Fibroblast of lung (primary cell): ENCODE measurements around the gene SLC7A6. TPM values are rescaled to one million over a fixed set of nuclear protein-coding genes. Genes with fewer than 3 reads are reported as not detected.

Experiments used
- DNase-seq, 2 donors: peaks; one replicate each; pipeline versions ENCODE4 v3.0.0 to v3.0.0-alpha.2; 2010; ENCODE audit warnings: low read depth in 2 of 2
- H2AFZ ChIP-seq: 2 replicates; pipeline ENCODE4 v1.5.1; 2012; ENCODE audit warnings: low read length, control low read depth, inconsistent platforms
- H3K27ac ChIP-seq: 2 replicates; pipeline ENCODE4 v1.5.1; 2011; ENCODE audit warnings: low read length, control low read depth; ENCODE audit not compliant: insufficient read depth
- H3K27me3 ChIP-seq: 2 replicates; pipeline ENCODE4 v1.5.1; 2011; ENCODE audit warnings: mild to moderate bottlenecking, low read length; ENCODE audit not compliant: control insufficient read depth, insufficient read depth
- H3K36me3 ChIP-seq: 2 replicates; pipeline ENCODE4 v1.5.1; 2011; ENCODE audit warnings: low read length; ENCODE audit not compliant: control insufficient read depth, insufficient read depth
- H3K4me1 ChIP-seq: 2 replicates; pipeline ENCODE4 v1.5.1; 2011; ENCODE audit warnings: low read length; ENCODE audit not compliant: control insufficient read depth, insufficient read depth; ENCODE audit errors: extremely low read depth
- H3K4me2 ChIP-seq: 2 replicates; pipeline ENCODE4 v1.5.1; 2011; ENCODE audit warnings: low read length, control low read depth; ENCODE audit not compliant: insufficient read depth; ENCODE audit errors: extremely low read depth
- H3K4me3 ChIP-seq, 4 experiments: fragments of 200-600 bp in 1 of 4; sonication (generic) in 1 of 4; replicated peaks in 1 of 4; 2 replicates each; pipeline ENCODE4 v1.5.1; 2011 to 2016; ENCODE audit warnings: low read length in 4 of 4, low read depth in 3 of 4, mild to moderate bottlenecking in 3 of 4, control low read depth in 2 of 4, inconsistent platforms in 1 of 4, mixed read lengths in 1 of 4; ENCODE audit not compliant: insufficient read depth in 1 of 4; ENCODE audit errors: control extremely low read depth in 1 of 4
- H3K79me2 ChIP-seq: 2 replicates; pipeline ENCODE4 v1.5.1; 2012; ENCODE audit warnings: mild to moderate bottlenecking, low read length, inconsistent platforms; ENCODE audit not compliant: control insufficient read depth, insufficient read depth
- H3K9ac ChIP-seq: 2 replicates; pipeline ENCODE4 v1.5.1; 2011; ENCODE audit warnings: mild to moderate bottlenecking, low read length, control low read depth; ENCODE audit not compliant: insufficient read depth
- H3K9me3 ChIP-seq: 2 replicates; pipeline ENCODE4 v1.5.1; 2012; ENCODE audit warnings: low read depth, low read length; ENCODE audit not compliant: control insufficient read depth, insufficient read depth
- H4K20me1 ChIP-seq: 2 replicates; pipeline ENCODE4 v1.5.1; 2011; ENCODE audit warnings: low read length; ENCODE audit not compliant: control insufficient read depth, insufficient read depth; ENCODE audit errors: extremely low read depth
- EZH2 ChIP-seq: IDR thresholded peaks from 2 replicates; pipeline ENCODE4 v1.5.1; 2012; ENCODE audit warnings: low read length, control low read depth, mild to moderate bottlenecking; ENCODE audit errors: missing control alignments
- polyA plus RNA-seq, 2 donors: library from polyadenylated mRNA; depleted of rRNA in 1 of 2; stranded (reverse) in 1 of 2; unstranded in 1 of 2; fragments of >200 nt; gene quantifications; 2 replicates each; pipeline ENCODE4 v1.2.1, GENCODE V29; 2011 to 2012; ENCODE audit warnings: missing spikeins in 1 of 2
- total RNA-seq: library from RNA; depleted of rRNA; stranded (reverse); fragments of >200 nt; gene quantifications from 2 replicates; pipeline ENCODE4 v1.2.1, GENCODE V29; 2014
- TF ChIP-seq, protein P1 (sequence below), 2 donors: IDR thresholded peaks in 1 of 2; conservative IDR thresholded peaks in 1 of 2; 1 replicate in 1 of 2; 2 replicates in 1 of 2; pipeline ENCODE4 v1.5.1; 2011 to 2012; ENCODE audit warnings: low read length in 2 of 2, control low read depth in 1 of 2, inconsistent platforms in 1 of 2, low read depth in 1 of 2, mild to moderate bottlenecking in 1 of 2

SLC7A6 gene
- total and polyA plus RNA-seq, 2 donors (not counting 1 experiment from before 2014, with no cell fraction given): 11.9 to 19.0 TPM

- peaks cover 6% of the 10 kb centered on the region for H3K79me2 ChIP-seq
- H4K20me1 ChIP-seq: no peaks in the 10 kb centered on the region
Observed at GRCh38 chr16:68285683-68286082, 21.4 kb downstream of the SLC7A6 start.

GRCh38 chr16:68286153-68287074, 22.1 kb downstream of the SLC7A6 start:
- Histone ChIP-seq H2AFZ (no peak overlapping the region), H3K79me2 (peaks cover 6% of the 10 kb centered on the region)

More at GRCh38 chr16:68285683-68286082, 21.4 kb downstream of the SLC7A6 start:
- Histone ChIP-seq H3K4me1 (peaks cover 10% of the 10 kb centered on the region), H3K27me3 (no peaks in the 10 kb centered on the region), H3K9ac (no peak overlapping the region), H3K27ac (no peak overlapping the region), H3K4me2 (no peak overlapping the region), H3K9me3 (no peaks in the 10 kb centered on the region), H3K4me3 (no peak overlapping the region), H3K36me3 (peaks cover 6% of the 10 kb centered on the region), H2AFZ (no peak overlapping the region)
- TF ChIP-seq, protein P1, sequence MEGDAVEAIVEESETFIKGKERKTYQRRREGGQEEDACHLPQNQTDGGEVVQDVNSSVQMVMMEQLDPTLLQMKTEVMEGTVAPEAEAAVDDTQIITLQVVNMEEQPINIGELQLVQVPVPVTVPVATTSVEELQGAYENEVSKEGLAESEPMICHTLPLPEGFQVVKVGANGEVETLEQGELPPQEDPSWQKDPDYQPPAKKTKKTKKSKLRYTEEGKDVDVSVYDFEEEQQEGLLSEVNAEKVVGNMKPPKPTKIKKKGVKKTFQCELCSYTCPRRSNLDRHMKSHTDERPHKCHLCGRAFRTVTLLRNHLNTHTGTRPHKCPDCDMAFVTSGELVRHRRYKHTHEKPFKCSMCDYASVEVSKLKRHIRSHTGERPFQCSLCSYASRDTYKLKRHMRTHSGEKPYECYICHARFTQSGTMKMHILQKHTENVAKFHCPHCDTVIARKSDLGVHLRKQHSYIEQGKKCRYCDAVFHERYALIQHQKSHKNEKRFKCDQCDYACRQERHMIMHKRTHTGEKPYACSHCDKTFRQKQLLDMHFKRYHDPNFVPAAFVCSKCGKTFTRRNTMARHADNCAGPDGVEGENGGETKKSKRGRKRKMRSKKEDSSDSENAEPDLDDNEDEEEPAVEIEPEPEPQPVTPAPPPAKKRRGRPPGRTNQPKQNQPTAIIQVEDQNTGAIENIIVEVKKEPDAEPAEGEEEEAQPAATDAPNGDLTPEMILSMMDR (conservative IDR thresholded peaks at IDR 0.05 in 1 of 2, IDR thresholded peaks at IDR 0.05 in 1 of 2; ENCODE audit: low read depth in 1 of 2, low read length in 2 of 2): no peak
- no peak for TF ChIP-seq EZH2
- DNase-seq: no peak

More at GRCh38 chr16:68286153-68287074, 22.1 kb downstream of the SLC7A6 start:
- Histone ChIP-seq H3K4me3 (no peak overlapping the region), H4K20me1 (no peaks in the 10 kb centered on the region), H3K27me3 (no peaks in the 10 kb centered on the region), H3K4me1 (peaks cover 10% of the 10 kb centered on the region), H3K9me3 (no peaks in the 10 kb centered on the region), H3K27ac (no peak overlapping the region), H3K36me3 (peaks cover 9% of the 10 kb centered on the region), H3K4me2 (no peak overlapping the region), H3K9ac (no peak overlapping the region)
- TF ChIP-seq, protein P1 (conservative IDR thresholded peaks at IDR 0.05 in 1 of 2, IDR thresholded peaks at IDR 0.05 in 1 of 2; ENCODE audit: low read depth in 1 of 2, low read length in 2 of 2): no peak
- no peak for TF ChIP-seq EZH2
- DNase-seq: no peak
